Trophoblast cell (in vitro differentiated cells and primary cell): Measurements from ENCODE around the gene KIF20B.

Experiments used
- DNase-seq, 2 donors: peaks; one replicate each; pipeline ENCODE4 v3.0.0-alpha.2; 2016
- H2AFZ ChIP-seq: 2 replicates; pipeline ENCODE4 v1.6.1; 2013; ENCODE audit warnings: low read length, moderate library complexity, mild to moderate bottlenecking; ENCODE audit not compliant: insufficient read depth, poor library complexity
- H2AK5ac ChIP-seq: 2 replicates; pipeline ENCODE4 v1.6.1; 2013; ENCODE audit warnings: mild to moderate bottlenecking, low read length
- H2BK120ac ChIP-seq: 2 replicates; pipeline ENCODE4 v1.6.1; 2013; ENCODE audit warnings: low read length, mild to moderate bottlenecking, moderate library complexity; ENCODE audit not compliant: insufficient read depth, poor library complexity
- H2BK12ac ChIP-seq: 2 replicates; pipeline ENCODE4 v1.6.1; 2013; ENCODE audit warnings: mild to moderate bottlenecking, low read length, moderate library complexity
- H2BK5ac ChIP-seq: 2 replicates; pipeline ENCODE4 v1.6.1; 2013; ENCODE audit warnings: low read length, low read depth, moderate library complexity, mild to moderate bottlenecking; ENCODE audit not compliant: poor library complexity
- H3K14ac ChIP-seq: 2 replicates; pipeline ENCODE4 v1.6.1; 2013; ENCODE audit warnings: mild to moderate bottlenecking, low read length
- H3K18ac ChIP-seq: 2 replicates; pipeline ENCODE4 v1.6.1; 2013; ENCODE audit warnings: mild to moderate bottlenecking, low read length
- H3K23ac ChIP-seq: 2 replicates; pipeline ENCODE4 v1.6.1; 2013; ENCODE audit warnings: low read length
- H3K27ac ChIP-seq: 2 replicates; pipeline ENCODE4 v1.5.1; 2013; ENCODE audit warnings: low read depth, mild to moderate bottlenecking, inconsistent platforms, low read length, moderate library complexity
- H3K27me3 ChIP-seq: 2 replicates; pipeline ENCODE4 v1.6.1; 2013; ENCODE audit warnings: inconsistent platforms, mild to moderate bottlenecking, low read length, moderate library complexity; ENCODE audit not compliant: insufficient read depth
- H3K36me3 ChIP-seq, 2 experiments: 1 replicate in 1 of 2; 2 replicates in 1 of 2; pipeline ENCODE4 v1.6.1; 2013; ENCODE audit warnings: low read length in 2 of 2, mild to moderate bottlenecking in 2 of 2, moderate library complexity in 1 of 2; ENCODE audit not compliant: insufficient read depth in 2 of 2, control insufficient read depth in 1 of 2
- H3K4ac ChIP-seq: 2 replicates; pipeline ENCODE4 v1.6.1; 2013; ENCODE audit warnings: low read depth, mild to moderate bottlenecking, low read length, moderate library complexity
- H3K4me1 ChIP-seq, 2 experiments: 1 replicate in 1 of 2; 2 replicates in 1 of 2; pipeline ENCODE4 v1.6.1; 2013; ENCODE audit warnings: low read length in 2 of 2, mild to moderate bottlenecking in 2 of 2, moderate library complexity in 1 of 2; ENCODE audit not compliant: insufficient read depth in 2 of 2, control insufficient read depth in 1 of 2
- H3K4me2 ChIP-seq: 2 replicates; pipeline ENCODE4 v1.6.1; 2013; ENCODE audit warnings: inconsistent platforms, mild to moderate bottlenecking, low read length, moderate library complexity
- H3K4me3 ChIP-seq: 2 replicates; pipeline ENCODE4 v1.5.1; 2013; ENCODE audit warnings: mild to moderate bottlenecking, low read depth, low read length, inconsistent platforms
- H3K79me1 ChIP-seq: one replicate; pipeline ENCODE4 v1.6.1; 2013; ENCODE audit warnings: low read length
- H3K79me2 ChIP-seq: 2 replicates; pipeline ENCODE4 v1.6.1; 2013; ENCODE audit warnings: low read length, mild to moderate bottlenecking; ENCODE audit not compliant: control insufficient read depth, insufficient read depth, poor library complexity
- H3K9ac ChIP-seq: 2 replicates; pipeline ENCODE4 v1.6.1; 2013; ENCODE audit warnings: mild to moderate bottlenecking, low read length
- H3K9me3 ChIP-seq: 2 replicates; pipeline ENCODE4 v1.6.1; 2013; ENCODE audit warnings: low read depth, mild to moderate bottlenecking, control low read depth, inconsistent platforms, low read length; ENCODE audit not compliant: insufficient read depth
- H4K12ac ChIP-seq: 2 replicates; pipeline ENCODE4 v1.6.1; 2013; ENCODE audit warnings: low read depth, mild to moderate bottlenecking, low read length, moderate library complexity
- H4K8ac ChIP-seq: 2 replicates; pipeline ENCODE4 v1.6.1; 2013; ENCODE audit warnings: low read depth, mild to moderate bottlenecking, low read length, moderate library complexity
- H4K91ac ChIP-seq: one replicate; pipeline ENCODE4 v1.6.1; 2013; ENCODE audit warnings: low read depth, mild to moderate bottlenecking, low read length, moderate library complexity
- WGBS: extraction: QIAGEN DNeasy Blood & Tissue Kit; methylation state at CpG from one replicate; pipeline ENCODE4 v1.1.7; 2013; ENCODE audit warnings: missing lambda C conversion rate; ENCODE audit not compliant: insufficient read length, insufficient coverage; ENCODE audit errors: extremely low coverage; 5-methylcytosine and 5-hydroxymethylcytosine counted together

KIF20B gene

DNA sequence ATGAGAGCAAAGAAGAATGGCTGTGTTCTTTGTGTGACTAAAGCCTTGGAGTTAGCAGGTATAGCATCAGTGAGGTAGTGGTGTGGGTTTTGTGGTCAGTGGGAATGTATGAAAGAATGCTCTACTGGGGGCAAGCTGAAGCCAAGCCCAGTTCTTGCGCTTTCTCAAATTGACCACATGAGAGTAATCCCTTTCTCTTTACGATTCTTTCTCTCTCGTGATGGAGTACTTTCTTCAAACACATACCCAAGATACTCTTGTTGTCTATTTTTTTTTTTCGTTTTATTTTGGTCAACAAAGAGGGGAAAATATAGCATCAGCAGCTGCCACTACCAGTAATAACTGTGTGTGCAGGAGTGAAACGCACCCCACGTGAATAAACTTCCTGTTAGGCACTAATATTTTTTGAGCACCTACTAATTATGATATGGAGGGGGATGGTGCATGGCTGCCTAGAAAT, 48.0 kb upstream of the KIF20B start:
- H3K4me1 ChIP-seq: no peaks in the 10 kb centered on the region
- H3K27ac ChIP-seq: no peak overlapping the region
- no peak overlapping the region for H2BK5ac ChIP-seq
- no peak overlapping the region for H2AK5ac ChIP-seq
- no peaks in the 10 kb centered on the region for H3K79me1 ChIP-seq
- no peaks in the 10 kb centered on the region for H3K79me2 ChIP-seq
- no peak overlapping the region for H2BK120ac ChIP-seq
- H3K4ac ChIP-seq: no peak overlapping the region
- no peaks in the 10 kb centered on the region for H3K36me3 ChIP-seq
- H2BK12ac ChIP-seq: no peak overlapping the region
- H3K18ac ChIP-seq: no peak overlapping the region
- DNase-seq: peak; percentile 50 to 57
- WGBS: no CpG with 5 or more reads among the region's 6 CpGs
- H4K8ac ChIP-seq: no peak overlapping the region
- no peak overlapping the region for H3K14ac ChIP-seq
- no peak overlapping the region for H4K91ac ChIP-seq
- H3K4me3 ChIP-seq: no peak overlapping the region
- no peak overlapping the region for H3K9ac ChIP-seq
- H3K27me3 ChIP-seq: no peaks in the 10 kb centered on the region
- H2AFZ ChIP-seq: no peak overlapping the region
- H3K23ac ChIP-seq: no peak overlapping the region
- H3K9me3 ChIP-seq: peaks cover 1% of the 10 kb centered on the region
- H4K12ac ChIP-seq: no peak overlapping the region
- H3K4me2 ChIP-seq: no peak overlapping the region

DNA sequence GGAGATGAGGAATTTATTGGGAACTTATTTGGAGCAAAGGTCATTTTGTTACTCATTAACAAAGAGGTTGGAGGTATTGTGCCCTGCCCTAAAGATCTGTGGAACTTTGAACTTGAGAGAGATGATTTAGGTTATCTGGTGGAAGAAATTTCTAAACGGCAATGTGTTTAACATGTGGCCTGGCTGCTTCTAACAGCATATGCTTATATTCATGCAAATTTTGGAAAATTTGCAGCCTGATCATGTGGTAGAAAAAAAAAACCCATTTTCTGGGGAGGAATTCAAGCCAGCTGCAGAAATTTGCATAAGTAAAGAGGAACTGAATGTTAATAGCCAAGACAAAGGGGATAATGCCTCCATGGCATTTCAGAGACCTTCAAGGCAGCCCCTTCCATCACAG, 45.7 kb upstream of the KIF20B start:
- H3K36me3 ChIP-seq: no peaks in the 10 kb centered on the region
- H2BK5ac ChIP-seq: no peak overlapping the region
- H3K9me3 ChIP-seq: no peaks in the 10 kb centered on the region
- no peak overlapping the region for H2AK5ac ChIP-seq
- no peak overlapping the region for H4K12ac ChIP-seq
- no peak overlapping the region for H3K4me2 ChIP-seq
- H4K91ac ChIP-seq: no peak overlapping the region
- no peak overlapping the region for H3K27ac ChIP-seq
- DNase-seq: no peak
- no peak overlapping the region for H3K23ac ChIP-seq
- no peaks in the 10 kb centered on the region for H3K79me1 ChIP-seq
- no peak overlapping the region for H3K18ac ChIP-seq
- H3K4me1 ChIP-seq: no peaks in the 10 kb centered on the region
- H4K8ac ChIP-seq: no peak overlapping the region
- no peak overlapping the region for H3K4me3 ChIP-seq
- H2AFZ ChIP-seq: no peak overlapping the region
- no peak overlapping the region for H3K9ac ChIP-seq
- no peaks in the 10 kb centered on the region for H3K27me3 ChIP-seq
- no peak overlapping the region for H2BK12ac ChIP-seq
- no peaks in the 10 kb centered on the region for H3K79me2 ChIP-seq
- WGBS: no CpG with 5 or more reads among the region's 1 CpG
- H3K14ac ChIP-seq: no peak overlapping the region
- H2BK120ac ChIP-seq: no peak overlapping the region
- H3K4ac ChIP-seq: no peak overlapping the region

DNA sequence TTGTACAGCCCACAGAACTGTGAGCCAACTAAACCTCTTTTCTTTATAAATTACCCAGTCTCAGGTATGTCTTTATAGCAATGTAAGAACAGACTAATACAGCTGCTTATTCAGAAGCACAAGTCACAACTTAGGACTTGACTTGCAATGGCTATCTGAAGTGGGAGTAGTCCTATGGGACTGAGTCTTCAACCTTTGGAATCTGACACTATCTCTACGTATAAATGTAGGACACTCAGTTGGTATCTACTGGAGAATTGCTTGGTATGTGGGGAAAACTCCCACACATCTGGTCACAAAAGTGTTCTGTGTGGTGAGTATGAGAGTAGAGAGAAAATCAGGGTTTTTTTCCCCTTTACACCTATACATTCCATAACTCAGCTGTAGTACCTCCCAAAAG, 44.1 kb upstream of the KIF20B start:
- Histone ChIP-seq H2AK5ac (no peak overlapping the region), H3K14ac (no peak overlapping the region), H3K79me1 (no peaks in the 10 kb centered on the region), H4K12ac (no peak overlapping the region), H3K79me2 (no peaks in the 10 kb centered on the region), H3K4me2 (no peak overlapping the region), H3K4me1 (no peaks in the 10 kb centered on the region), H3K4ac (no peak overlapping the region), H4K91ac (no peak overlapping the region), H3K27me3 (no peaks in the 10 kb centered on the region), H4K8ac (no peak overlapping the region), H3K9ac (no peak overlapping the region), H2BK120ac (no peak overlapping the region), H3K27ac (no peak overlapping the region), H2BK12ac (no peak overlapping the region), H3K18ac (no peak overlapping the region), H3K9me3 (no peaks in the 10 kb centered on the region), H2BK5ac (no peak overlapping the region), H3K23ac (no peak overlapping the region), H3K4me3 (no peak overlapping the region), H3K36me3 (no peaks in the 10 kb centered on the region), H2AFZ (no peak overlapping the region)
- DNase-seq: no peak
- WGBS: no CpG with 5 or more reads among the region's 1 CpG

DNA sequence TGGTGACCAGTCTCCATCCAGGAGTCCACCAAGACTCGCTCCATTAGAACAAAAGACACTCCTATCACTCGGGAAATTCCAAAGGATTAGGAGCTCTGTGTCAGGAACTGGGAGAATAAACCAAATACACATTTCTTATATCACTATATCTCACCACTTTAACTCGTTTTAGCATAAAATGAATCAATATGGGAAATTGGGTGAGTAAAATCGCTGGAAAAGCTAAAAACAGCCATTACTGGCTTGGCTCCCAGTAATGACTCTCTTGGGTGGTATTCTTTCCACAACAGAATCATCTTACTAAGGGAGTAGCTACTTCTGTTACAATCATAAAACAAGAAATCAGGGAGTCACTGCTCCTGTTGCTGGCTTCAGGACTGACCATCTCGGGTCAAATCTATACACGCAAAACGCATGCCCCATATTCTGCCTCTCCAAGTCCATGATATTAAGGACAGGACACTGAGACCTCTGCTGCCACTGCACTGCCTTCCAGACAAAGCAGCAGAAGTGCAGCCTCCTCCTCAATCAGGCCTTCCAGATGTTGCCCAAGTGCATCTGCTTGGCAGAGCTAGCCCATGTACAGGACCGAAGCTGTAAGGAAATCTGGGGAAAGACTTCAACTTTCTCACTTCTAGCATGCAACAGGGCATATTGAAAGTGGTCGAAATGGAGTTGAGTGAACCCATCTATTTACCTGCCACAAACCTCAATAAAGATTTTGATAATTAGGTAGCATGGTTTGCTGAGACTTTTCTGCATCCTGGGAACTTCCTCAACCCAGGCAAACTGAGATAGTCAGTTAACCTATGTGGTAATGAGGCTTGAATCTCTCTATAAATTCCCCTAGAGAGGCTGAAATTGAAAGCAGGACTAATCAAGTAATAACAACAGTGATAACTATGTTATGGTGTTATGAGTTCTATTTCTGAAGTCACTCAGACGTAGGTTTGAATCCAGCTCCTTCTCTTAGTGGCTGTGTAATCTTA, 42.0 kb upstream of the KIF20B start:
- H2AFZ ChIP-seq: no peak overlapping the region
- H3K23ac ChIP-seq: no peak overlapping the region
- H3K36me3 ChIP-seq: no peaks in the 10 kb centered on the region
- no peaks in the 10 kb centered on the region for H3K9me3 ChIP-seq
- no peak overlapping the region for H3K9ac ChIP-seq
- H3K27ac ChIP-seq: no peak overlapping the region
- H4K12ac ChIP-seq: no peak overlapping the region
- no peak overlapping the region for H3K14ac ChIP-seq
- no peaks in the 10 kb centered on the region for H3K27me3 ChIP-seq
- H3K4me2 ChIP-seq: no peak overlapping the region
- WGBS: no CpG with 5 or more reads among the region's 10 CpGs
- H3K18ac ChIP-seq: no peak overlapping the region
- H4K8ac ChIP-seq: no peak overlapping the region
- H3K4me3 ChIP-seq: no peak overlapping the region
- H3K79me1 ChIP-seq: no peaks in the 10 kb centered on the region
- H2AK5ac ChIP-seq: no peak overlapping the region
- no peak for DNase-seq
- no peak overlapping the region for H2BK120ac ChIP-seq
- no peak overlapping the region for H2BK5ac ChIP-seq
- no peaks in the 10 kb centered on the region for H3K79me2 ChIP-seq
- no peak overlapping the region for H3K4ac ChIP-seq
- no peaks in the 10 kb centered on the region for H3K4me1 ChIP-seq
- H4K91ac ChIP-seq: no peak overlapping the region
- no peak overlapping the region for H2BK12ac ChIP-seq
